GM18498 (cell line): Measurements from ENCODE around the gene PLXNC1.

ENCODE experiments used
- ATAC-seq: cut with Tn5 transposase; IDR thresholded peaks from one replicate; pipeline ENCODE4 v1.9.1; 2021; ENCODE audit warnings: mild to moderate bottlenecking, moderate library complexity; ENCODE audit not compliant: unreplicated experiment

PLXNC1 gene

DNA sequence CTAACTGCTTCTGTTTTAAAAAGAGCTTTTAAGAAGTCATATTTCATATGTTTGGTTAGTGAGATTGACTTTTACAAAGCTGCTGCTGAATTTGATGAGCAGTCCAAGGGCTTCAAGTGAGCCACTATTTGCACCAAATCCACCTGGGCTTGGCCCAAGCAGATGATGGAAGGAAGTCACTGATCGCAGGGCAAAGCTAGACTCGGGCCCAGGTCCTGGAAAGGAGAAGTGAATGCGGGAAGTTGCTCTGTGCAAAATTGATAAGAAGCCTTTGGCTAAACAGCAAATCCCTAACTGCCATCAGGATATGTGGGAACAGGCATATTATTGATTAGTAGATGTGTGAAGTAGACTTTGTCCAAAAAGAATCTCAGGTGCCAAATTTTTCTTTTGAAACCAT, 30.5 kb downstream of the PLXNC1 start:
- ATAC-seq = no peak

- no peak for ATAC-seq
Observed at GRCh38 chr12:94179723-94180122, 31.3 kb downstream of the PLXNC1 start.

GRCh38 chr12:94180558-94181296, 32.4 kb downstream of the PLXNC1 start:
- no peak for ATAC-seq

DNA sequence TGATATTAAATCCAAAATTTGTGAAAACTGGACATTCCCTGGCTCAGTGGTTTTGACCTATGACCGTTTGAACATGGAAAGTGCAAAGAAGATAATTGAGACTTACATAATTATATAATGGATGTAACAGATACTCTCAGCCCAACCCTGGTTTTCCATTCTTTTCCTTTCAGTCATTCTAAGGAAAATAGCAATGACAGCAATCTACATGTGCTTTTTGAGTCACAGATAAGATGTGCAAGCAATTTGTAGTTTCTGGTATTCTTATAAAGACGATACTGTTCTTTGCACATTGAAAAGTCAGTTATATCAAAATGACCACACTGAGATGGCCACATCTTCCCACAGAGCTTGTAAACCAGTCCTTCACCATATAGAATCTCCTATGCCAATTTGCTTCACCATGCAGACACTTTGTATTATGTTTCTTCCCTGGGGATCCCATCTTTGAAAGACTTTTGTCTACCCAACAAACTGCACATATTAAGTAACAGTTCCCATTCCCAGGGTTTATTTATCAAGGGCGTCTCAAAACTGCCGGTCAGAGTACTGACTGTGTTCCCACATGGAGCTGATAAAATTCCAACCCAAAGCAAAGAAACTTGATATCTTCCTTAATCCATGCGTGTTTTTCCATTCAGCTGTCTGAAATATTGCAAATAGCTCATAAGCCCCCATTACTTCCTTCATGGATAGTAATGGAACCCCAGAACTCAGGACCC, 34.8 kb downstream of the PLXNC1 start:
- no peak for ATAC-seq

GRCh38 chr12:94183708-94184379, 35.5 kb downstream of the PLXNC1 start:
- ATAC-seq = no peak

DNA sequence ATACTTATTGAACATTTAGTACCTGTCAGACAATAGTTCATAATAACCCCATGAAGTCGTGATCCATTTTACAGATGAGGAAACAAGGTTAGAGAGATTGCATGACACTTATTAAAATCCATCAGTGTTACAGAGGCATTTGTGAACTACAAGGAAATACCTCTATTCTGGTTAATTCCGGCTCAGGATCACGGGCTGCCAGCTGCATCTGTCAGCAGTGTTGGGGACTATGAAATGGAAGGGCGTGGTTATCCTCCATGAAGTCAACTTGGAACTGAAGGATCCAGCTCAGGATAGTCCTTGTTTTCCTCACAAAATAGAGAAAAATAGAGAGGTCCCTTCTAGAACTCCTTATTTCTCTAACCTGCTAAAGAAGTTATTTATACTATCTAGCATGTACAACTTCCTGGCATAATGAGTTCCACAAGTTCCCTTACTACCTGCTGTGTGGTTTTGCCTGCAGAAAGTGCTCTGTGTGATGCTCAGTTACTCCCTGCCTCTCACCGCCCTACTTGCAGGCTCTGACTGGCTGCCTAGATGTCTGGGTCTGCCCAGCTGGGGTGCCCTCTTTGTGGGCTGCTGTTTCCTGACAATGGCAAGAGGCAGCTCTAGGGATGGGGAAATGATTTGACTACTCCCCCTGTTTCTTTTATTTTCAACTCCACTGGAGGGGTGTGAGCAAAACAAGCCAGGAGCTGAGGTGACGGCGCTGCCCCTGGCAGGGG, 36.8 kb downstream of the PLXNC1 start:
- ATAC-seq = no peak

GRCh38 chr12:94185801-94186200, 37.4 kb downstream of the PLXNC1 start:
- ATAC-seq = no peak

GRCh38 chr12:94186278-94187241, 38.2 kb downstream of the PLXNC1 start:
- ATAC-seq = no peak

GRCh38 chr12:94187361-94187760, 39.0 kb downstream of the PLXNC1 start:
- no peak for ATAC-seq

DNA sequence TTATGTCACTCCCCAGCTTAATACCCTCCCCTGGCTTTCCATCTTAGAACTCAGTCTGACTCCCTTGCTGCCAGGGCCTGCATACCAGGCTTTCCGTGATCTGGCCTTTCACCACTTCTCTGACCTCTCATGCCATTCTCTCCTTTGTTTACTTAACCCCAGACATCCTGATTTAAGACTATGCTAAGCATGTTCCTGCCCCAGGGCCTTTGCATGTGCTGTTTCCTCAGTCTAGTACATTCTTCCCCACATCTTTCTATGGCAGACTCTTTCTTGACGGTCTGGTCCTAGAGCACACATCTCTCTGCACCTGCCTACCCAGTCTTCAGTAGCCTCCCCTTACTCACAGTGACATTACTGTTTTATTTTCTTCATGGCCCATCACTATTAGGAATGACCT, 42.2 kb downstream of the PLXNC1 start:
- ATAC-seq = peak; percentile 12

GRCh38 chr12:94191023-94191422, 42.6 kb downstream of the PLXNC1 start:
- ATAC-seq = peak; percentile 87

DNA sequence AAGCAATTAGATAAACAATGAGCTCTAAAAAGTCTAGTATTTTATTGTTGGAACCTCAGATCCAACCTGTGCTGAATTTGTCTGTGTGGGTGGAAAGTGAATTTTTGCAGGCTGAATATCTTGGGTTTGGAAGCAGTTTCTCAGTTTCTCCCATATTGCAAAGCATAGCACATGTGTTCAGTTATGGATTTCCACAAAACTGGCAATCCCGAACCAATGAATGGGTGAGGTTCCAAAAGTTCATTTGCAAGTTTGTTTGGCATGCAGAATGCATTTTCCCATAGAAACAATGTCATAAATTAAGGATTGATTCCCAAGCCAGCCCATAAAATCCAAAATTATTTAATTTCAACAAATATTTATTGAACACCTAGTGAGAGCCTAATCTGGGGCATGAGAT, 43.4 kb downstream of the PLXNC1 start:
- no peak for ATAC-seq

GRCh38 chr12:94192506-94192905, 44.1 kb downstream of the PLXNC1 start:
- ATAC-seq = no peak

- ATAC-seq = no peak
Observed at GRCh38 chr12:94193168-94193567, 44.8 kb downstream of the PLXNC1 start.

GRCh38 chr12:94195483-94195882, 47.1 kb downstream of the PLXNC1 start:
- no peak for ATAC-seq

GRCh38 chr12:94198469-94198868, 50.1 kb downstream of the PLXNC1 start:
- no peak for ATAC-seq

- no peak for ATAC-seq
Observed at GRCh38 chr12:94198872-94199271, 50.5 kb downstream of the PLXNC1 start.

GRCh38 chr12:94200069-94200468, 51.7 kb downstream of the PLXNC1 start:
- ATAC-seq = no peak

DNA sequence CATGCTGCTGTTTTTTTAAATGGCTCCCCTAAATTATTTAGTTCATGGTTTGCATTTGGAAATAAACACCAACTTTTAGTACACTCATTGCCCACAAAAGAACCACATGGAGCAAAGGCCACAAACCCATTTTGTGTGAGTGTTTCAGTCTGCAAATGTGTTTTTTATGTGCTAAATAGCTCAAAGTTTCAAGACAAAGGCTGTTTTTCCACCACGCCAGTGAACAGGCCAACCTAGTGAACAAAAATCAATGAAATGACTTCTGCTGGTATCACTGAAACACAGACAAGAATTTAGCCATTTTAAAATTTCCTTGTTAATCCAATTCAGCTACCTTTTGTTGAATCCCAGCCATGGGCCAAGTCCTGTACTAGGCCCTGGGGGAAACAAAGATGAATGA, 52.3 kb downstream of the PLXNC1 start:
- no peak for ATAC-seq
